Neuronal stem cell (in vitro differentiated cells): ENCODE data around the gene NARS2.

Experiments used
- DNase-seq: peaks from one replicate; pipeline ENCODE4 v3.0.0-alpha.2; 2013; ENCODE audit warnings: low spot score
- H2AFZ ChIP-seq: one replicate; pipeline ENCODE4 v1.6.1; 2013; ENCODE audit warnings: mild to moderate bottlenecking, low read length, inconsistent platforms
- H2AK5ac ChIP-seq: 2 replicates; pipeline ENCODE4 v1.6.1; 2013; ENCODE audit warnings: low read depth, mild to moderate bottlenecking, inconsistent platforms, low read length, moderate library complexity, mixed read lengths
- H2BK120ac ChIP-seq: 2 replicates; pipeline ENCODE4 v1.6.1; 2013; ENCODE audit warnings: low read depth, mild to moderate bottlenecking, inconsistent platforms, low read length, moderate library complexity, mixed read lengths
- H2BK12ac ChIP-seq: one replicate; pipeline ENCODE4 v1.6.1; 2013; ENCODE audit warnings: low read length, inconsistent platforms
- H2BK15ac ChIP-seq: 2 replicates; pipeline ENCODE4 v1.6.1; 2013; ENCODE audit warnings: mild to moderate bottlenecking, low read length, inconsistent platforms, mixed read lengths
- H2BK5ac ChIP-seq: one replicate; pipeline ENCODE4 v1.6.1; 2013; ENCODE audit warnings: inconsistent platforms, mild to moderate bottlenecking, low read length, moderate library complexity
- H3K14ac ChIP-seq: one replicate; pipeline ENCODE4 v1.6.1; 2013; ENCODE audit warnings: low read length, inconsistent platforms
- H3K18ac ChIP-seq: 2 replicates; pipeline ENCODE4 v1.6.1; 2013; ENCODE audit warnings: low read length, inconsistent platforms
- H3K23ac ChIP-seq: 2 replicates; pipeline ENCODE4 v1.6.1; 2013; ENCODE audit warnings: low read depth, mild to moderate bottlenecking, mixed read lengths, low read length, inconsistent platforms; ENCODE audit not compliant: poor library complexity
- H3K27ac ChIP-seq: replicated peaks from 3 replicates; pipeline ENCODE4 v1.5.1; 2013; ENCODE audit warnings: low read length, inconsistent platforms
- H3K27me3 ChIP-seq, 3 experiments: 2 replicates each; pipeline ENCODE4 v1.6.1; 2013; ENCODE audit warnings: low read length in 3 of 3, mild to moderate bottlenecking in 2 of 3, inconsistent platforms in 1 of 3, low read depth in 1 of 3, mixed read lengths in 1 of 3, moderate library complexity in 1 of 3; ENCODE audit not compliant: control insufficient read depth in 3 of 3, insufficient read depth in 3 of 3
- H3K36me3 ChIP-seq, 2 donors: replicated peaks in 1 of 2; 2 replicates each; pipeline ENCODE4 v1.6.1; 2013; ENCODE audit warnings: low read length in 2 of 2; ENCODE audit not compliant: control insufficient read depth in 2 of 2, insufficient read depth in 2 of 2
- H3K4ac ChIP-seq: 2 replicates; pipeline ENCODE4 v1.6.1; 2013; ENCODE audit warnings: inconsistent platforms, mild to moderate bottlenecking, low read length, moderate library complexity
- H3K4me1 ChIP-seq, 2 donors: 1 replicate in 1 of 2; 2 replicates in 1 of 2; pipeline ENCODE4 v1.6.1; 2013; ENCODE audit warnings: low read length in 2 of 2, low read depth in 1 of 2; ENCODE audit not compliant: control insufficient read depth in 2 of 2, insufficient read depth in 1 of 2
- H3K4me2 ChIP-seq: one replicate; pipeline ENCODE4 v1.6.1; 2013; ENCODE audit warnings: mild to moderate bottlenecking, low read length, inconsistent platforms; ENCODE audit not compliant: insufficient read depth, poor library complexity, severe bottlenecking
- H3K4me3 ChIP-seq, 2 donors: 2 replicates each; pipeline ENCODE4 v1.5.1; 2013; ENCODE audit warnings: low read length in 2 of 2, mild to moderate bottlenecking in 2 of 2, inconsistent platforms in 1 of 2, moderate library complexity in 1 of 2
- H3K79me1 ChIP-seq: one replicate; pipeline ENCODE4 v1.6.1; 2013; ENCODE audit warnings: low read depth, mild to moderate bottlenecking, inconsistent platforms, low read length, moderate library complexity
- H3K9ac ChIP-seq: one replicate; pipeline ENCODE4 v1.6.1; 2013; ENCODE audit warnings: mild to moderate bottlenecking, low read depth, low read length, inconsistent platforms; ENCODE audit not compliant: poor library complexity
- H3K9me3 ChIP-seq, 2 donors: replicated peaks in 1 of 2; 2 replicates each; pipeline versions ENCODE3 to v1.6.1; 2013; ENCODE audit warnings: low read length in 2 of 2, mild to moderate bottlenecking in 2 of 2, inconsistent platforms in 1 of 2, low read depth in 1 of 2, mixed read lengths in 1 of 2, moderate library complexity in 1 of 2; ENCODE audit not compliant: control insufficient read depth in 2 of 2, insufficient read depth in 1 of 2
- H4K8ac ChIP-seq: one replicate; pipeline ENCODE4 v1.6.1; 2013; ENCODE audit warnings: low read depth, mild to moderate bottlenecking, inconsistent platforms, low read length, moderate library complexity
- H4K91ac ChIP-seq: one replicate; pipeline ENCODE4 v1.6.1; 2013; ENCODE audit warnings: low read length, low read depth, mild to moderate bottlenecking, inconsistent platforms; ENCODE audit not compliant: poor library complexity
- WGBS, 2 donors: extraction: QIAGEN DNeasy Blood & Tissue Kit; methylation state at CpG; one replicate each; pipeline ENCODE4 v1.1.7; 2013; ENCODE audit warnings: missing lambda C conversion rate in 2 of 2, mixed read lengths in 1 of 2; ENCODE audit not compliant: insufficient read length in 2 of 2, insufficient replicate concordance in 1 of 2; ENCODE audit errors: extremely low coverage in 2 of 2; 5-methylcytosine and 5-hydroxymethylcytosine counted together

The NARS2 gene

GRCh38 chr11:78432956-78433355 lies 141.7 kb downstream of the NARS2 start:
- Histone ChIP-seq H2BK5ac (no peak overlapping the region), H2AK5ac (no peak overlapping the region), H2BK120ac (no peak overlapping the region), H3K9me3 (no peaks in the 10 kb centered on the region), H3K4ac (no peak overlapping the region), H3K4me3 (no peak overlapping the region), H2BK15ac (no peak overlapping the region), H3K18ac (no peak overlapping the region), H3K27ac (no peak overlapping the region), H3K27me3 (no peaks in the 10 kb centered on the region), H3K4me2 (no peak overlapping the region), H3K79me1 (no peaks in the 10 kb centered on the region), H4K8ac (no peak overlapping the region), H3K14ac (no peak overlapping the region), H2AFZ (no peak overlapping the region), H3K4me1 (no peaks in the 10 kb centered on the region), H3K36me3 (peaks cover 2 to 13% of the 10 kb centered on the region in 2 donors), H3K9ac (no peak overlapping the region), H4K91ac (no peak overlapping the region), H3K23ac (no peak overlapping the region), H2BK12ac (no peak overlapping the region)
- WGBS, 2 donors, result no CpG with 5 or more reads among the region's 1 CpG
- DNase-seq, result no peak

- Histone ChIP-seq H3K27ac (no peak overlapping the region), H3K9ac (no peak overlapping the region), H3K9me3 (no peaks in the 10 kb centered on the region), H2AK5ac (no peak overlapping the region), H3K36me3 (peaks cover 2 to 10% of the 10 kb centered on the region in 2 donors), H3K18ac (no peak overlapping the region), H3K14ac (no peak overlapping the region), H3K4me1 (no peaks in the 10 kb centered on the region), H2BK12ac (no peak overlapping the region), H3K4me2 (no peak overlapping the region), H4K8ac (no peak overlapping the region), H3K23ac (no peak overlapping the region), H3K4ac (no peak overlapping the region), H4K91ac (no peak overlapping the region), H2BK120ac (no peak overlapping the region), H2AFZ (no peak overlapping the region), H3K79me1 (no peaks in the 10 kb centered on the region), H2BK5ac (no peak overlapping the region), H3K27me3 (no peaks in the 10 kb centered on the region), H3K4me3 (no peak overlapping the region), H2BK15ac (no peak overlapping the region)
- WGBS, 2 donors, result no CpG with 5 or more reads among the region's 4 CpGs
- no peak for DNase-seq
These were observed 142.6 kb downstream of the NARS2 start for GRCh38 chr11:78432058-78432515.

GRCh38 chr11:78429660-78430059 lies 145.0 kb downstream of the NARS2 start:
- H3K4me1 ChIP-seq, result peaks cover 0 to 3% of the 10 kb centered on the region in 2 donors
- H2AFZ ChIP-seq, result no peak overlapping the region
- no peaks in the 10 kb centered on the region for H3K9me3 ChIP-seq
- H2BK12ac ChIP-seq, result no peak overlapping the region
- H2BK120ac ChIP-seq, result no peak overlapping the region
- no peak overlapping the region for H3K4me3 ChIP-seq
- no peaks in the 10 kb centered on the region for H3K27me3 ChIP-seq
- H3K27ac ChIP-seq, result no peak overlapping the region
- H2BK15ac ChIP-seq, result no peak overlapping the region
- no CpG with 5 or more reads among the region's 4 CpGs for WGBS, 2 donors
- no peak overlapping the region for H3K23ac ChIP-seq
- H4K8ac ChIP-seq, result no peak overlapping the region
- peaks cover 0 to 3% of the 10 kb centered on the region in 2 donors for H3K36me3 ChIP-seq
- no peak overlapping the region for H3K4me2 ChIP-seq
- no peak overlapping the region for H3K18ac ChIP-seq
- no peak overlapping the region for H2AK5ac ChIP-seq
- no peaks in the 10 kb centered on the region for H3K79me1 ChIP-seq
- no peak overlapping the region for H4K91ac ChIP-seq
- no peak overlapping the region for H3K14ac ChIP-seq
- H3K4ac ChIP-seq, result no peak overlapping the region
- no peak overlapping the region for H3K9ac ChIP-seq
- DNase-seq, result no peak
- no peak overlapping the region for H2BK5ac ChIP-seq

- Histone ChIP-seq H2BK120ac (no peak overlapping the region), H2BK5ac (no peak overlapping the region), H2BK12ac (no peak overlapping the region), H3K9ac (no peak overlapping the region), H3K18ac (no peak overlapping the region), H3K23ac (no peak overlapping the region), H3K27ac (no peak overlapping the region), H3K79me1 (no peaks in the 10 kb centered on the region), H3K14ac (no peak overlapping the region), H2AK5ac (no peak overlapping the region), H4K91ac (no peak overlapping the region), H3K4me1 (peaks cover 3 to 5% of the 10 kb centered on the region in 2 donors), H3K27me3 (no peaks in the 10 kb centered on the region), H3K4me3 (no peak overlapping the region), H3K36me3 (peaks cover 0 to 3% of the 10 kb centered on the region in 2 donors), H2BK15ac (no peak overlapping the region), H2AFZ (no peak overlapping the region), H3K9me3 (no peaks in the 10 kb centered on the region), H3K4ac (no peak overlapping the region), H4K8ac (no peak overlapping the region), H3K4me2 (no peak overlapping the region)
- no peak for DNase-seq
These were observed 145.5 kb downstream of the NARS2 start for GRCh38 chr11:78429209-78429608.
